Measurements from ENCODE around the gene SORBS1. TPM values are rescaled to one million over a fixed set of nuclear protein-coding genes. Genes with fewer than 3 reads are reported as not detected.
A peak's percentile ranks its signal among the peaks of the same experiment; 100 is the strongest.

SORBS1 gene
- total RNA-seq, 1 donor from 2014 or later, result 426 TPM

GRCh38 chr10:95392681-95393164 is 168.4 kb downstream of the SORBS1 start:
- DNase-seq (ENCODE audit: low spot score), result no peak

GRCh38 chr10:95392217-95392584 is 169.0 kb downstream of the SORBS1 start:
- no peak for DNase-seq (ENCODE audit: low spot score)

- peak; percentile 70 for DNase-seq (ENCODE audit: low spot score)
Observed at GRCh38 chr10:95391581-95392216, 169.5 kb downstream of the SORBS1 start.

GRCh38 chr10:95391164-95391563 is 170.0 kb downstream of the SORBS1 start:
- no peak for DNase-seq (ENCODE audit: low spot score)

- no peak for DNase-seq (ENCODE audit: low spot score)
Observed at GRCh38 chr10:95389982-95390381, 171.2 kb downstream of the SORBS1 start.

DNA sequence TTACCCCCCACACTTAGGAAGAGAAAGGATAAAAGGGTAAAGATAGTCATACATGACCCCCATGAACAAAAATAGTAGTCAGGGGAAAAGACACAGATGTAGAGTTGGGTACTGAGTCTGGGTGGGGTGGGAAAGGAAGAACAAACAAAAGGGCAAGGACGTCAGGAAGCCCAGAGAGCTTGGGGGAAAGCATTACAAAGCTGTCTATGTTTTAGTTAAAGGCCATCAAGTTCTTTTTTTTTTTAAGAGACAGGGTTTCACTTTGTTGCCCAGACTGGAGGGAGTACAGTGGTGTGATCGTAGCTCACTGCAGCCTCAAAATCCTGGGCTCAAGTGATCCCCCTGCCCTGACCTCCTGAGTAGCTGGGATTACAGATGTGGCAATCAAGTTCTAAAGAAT is 172.0 kb downstream of the SORBS1 start:
- DNase-seq (ENCODE audit: low spot score), result no peak

DNA sequence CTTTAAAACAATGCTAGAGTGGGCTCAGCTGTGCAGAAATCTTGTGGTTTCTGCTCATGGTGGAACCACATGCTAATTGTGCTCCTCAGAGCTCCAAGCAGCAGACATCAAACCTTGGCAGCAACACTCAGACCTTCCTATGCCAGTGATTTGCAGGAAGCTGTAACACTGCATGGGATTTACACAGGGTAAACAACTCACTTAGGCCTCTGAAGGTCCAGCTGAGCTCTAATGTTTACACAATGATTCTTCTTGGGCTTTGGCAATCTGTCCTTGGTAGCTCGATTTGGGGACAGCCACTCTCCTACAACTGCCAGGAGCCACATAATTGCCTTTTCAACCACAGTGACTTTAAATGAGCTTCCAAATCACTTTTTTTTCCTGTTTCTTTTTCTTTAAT is 172.6 kb downstream of the SORBS1 start:
- DNase-seq (ENCODE audit: low spot score), result no peak

DNA sequence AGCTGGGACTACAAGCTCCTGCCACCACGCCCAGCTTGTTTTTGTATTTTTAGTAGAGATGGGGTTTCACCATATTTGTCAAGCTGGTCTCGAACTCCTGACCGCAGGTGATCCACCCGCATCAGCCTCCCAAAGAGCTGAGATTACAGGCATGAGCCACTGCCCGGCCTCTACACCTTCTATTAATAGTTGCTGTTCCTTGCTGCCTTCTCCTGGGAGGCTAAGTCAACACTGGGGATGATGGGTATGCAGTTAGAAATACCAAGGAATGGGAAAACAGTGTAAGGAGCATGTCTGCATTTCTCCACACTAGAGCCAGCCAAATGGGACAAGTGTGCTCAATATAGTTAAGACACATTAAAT is 173.1 kb downstream of the SORBS1 start:
- no peak for DNase-seq (ENCODE audit: low spot score)

GRCh38 chr10:95384011-95384704 is 177.0 kb downstream of the SORBS1 start:
- no peak for DNase-seq (ENCODE audit: low spot score)

- no peak for DNase-seq (ENCODE audit: low spot score)
Observed at GRCh38 chr10:95382596-95382995, 178.6 kb downstream of the SORBS1 start.

DNA sequence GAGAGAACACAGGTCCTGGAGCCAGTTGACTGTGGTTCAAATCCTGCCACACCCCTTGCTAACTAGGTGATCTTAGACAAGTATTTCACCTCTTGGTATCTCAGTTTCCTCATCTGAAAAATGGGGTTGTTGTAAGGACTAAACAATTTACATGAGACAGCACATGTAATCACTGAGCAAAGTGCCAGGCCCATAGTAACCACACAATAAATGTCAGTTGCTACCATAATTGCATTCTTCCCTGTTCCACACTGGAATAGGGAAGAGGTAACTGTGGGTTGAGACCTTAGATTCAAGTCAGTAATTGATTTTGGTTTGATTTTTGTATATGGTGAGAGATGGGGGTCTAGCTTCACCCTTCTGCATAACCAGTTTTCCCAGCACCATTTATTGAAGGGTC is 179.0 kb downstream of the SORBS1 start:
- DNase-seq (ENCODE audit: low spot score), result no peak

DNA sequence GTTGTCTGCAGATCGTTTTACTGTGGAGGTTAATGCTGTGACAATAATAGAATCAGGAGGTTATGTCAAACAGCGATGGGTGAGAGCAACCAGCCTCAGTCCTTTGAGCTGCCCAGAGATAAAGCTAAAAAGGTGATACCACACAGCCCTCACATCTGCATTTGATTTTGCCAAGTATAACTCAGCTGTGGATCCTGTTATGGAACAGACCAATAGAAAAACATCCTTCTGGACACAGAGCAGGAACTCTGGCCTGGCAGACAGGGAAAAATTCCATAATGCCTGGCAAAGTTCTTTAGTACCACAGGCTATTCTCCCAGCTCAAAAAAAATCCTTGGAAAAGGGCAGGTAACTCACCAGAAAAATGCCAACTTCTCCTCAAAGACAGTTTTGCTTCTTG is 183.2 kb downstream of the SORBS1 start:
- DNase-seq (ENCODE audit: low spot score), result no peak

GRCh38 chr10:95375418-95375817 is 185.8 kb downstream of the SORBS1 start:
- no peak for DNase-seq (ENCODE audit: low spot score)

DNA sequence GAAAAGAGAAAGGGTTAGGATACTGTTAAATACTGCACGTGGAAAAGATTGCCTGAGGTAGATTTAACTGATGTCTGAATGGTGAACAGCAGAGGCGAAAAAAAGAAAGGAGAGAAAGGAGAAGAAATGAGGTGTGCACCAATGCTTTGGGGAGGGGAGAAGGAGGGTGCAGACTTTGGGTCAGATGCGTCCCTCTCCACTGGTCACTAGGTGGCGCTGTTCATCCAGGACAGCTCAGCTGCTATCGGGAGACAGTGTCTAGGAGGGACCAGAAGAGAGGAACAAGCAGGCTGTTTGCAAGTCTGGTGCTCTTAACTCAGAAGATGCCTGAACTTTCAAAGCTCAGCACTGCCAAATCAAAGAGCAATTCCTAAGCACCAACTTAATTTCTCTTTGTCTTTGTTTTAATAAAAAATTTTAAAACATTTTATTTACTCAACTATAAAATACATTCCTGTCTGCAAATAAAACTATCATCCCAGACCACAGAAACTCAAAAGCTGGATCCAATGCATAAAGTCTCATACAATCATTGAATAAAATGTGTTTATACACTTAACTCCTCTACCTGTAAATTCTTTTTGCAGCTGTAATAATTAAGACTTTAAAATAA is 186.5 kb downstream of the SORBS1 start:
- DNase-seq (ENCODE audit: low spot score), result peak; percentile 76

DNA sequence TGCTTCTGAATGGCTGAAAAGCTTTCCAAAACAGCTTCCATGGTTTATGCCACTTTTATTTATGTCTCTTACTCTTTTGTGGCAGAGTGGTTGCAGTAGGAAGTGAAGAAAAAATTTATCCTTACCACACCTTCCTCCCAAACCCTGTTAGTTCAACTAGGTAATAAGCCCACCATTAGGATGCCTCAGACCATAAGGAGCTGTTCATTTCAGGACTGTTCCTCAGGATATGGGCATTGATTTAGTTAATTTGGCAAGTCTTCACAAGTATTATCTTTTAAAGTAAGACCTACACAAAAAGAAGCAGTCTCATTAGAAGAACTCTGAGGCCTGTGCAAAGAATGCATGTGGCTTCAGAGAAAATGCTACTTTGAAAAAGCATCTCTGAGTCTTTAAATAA is 187.5 kb downstream of the SORBS1 start:
- DNase-seq (ENCODE audit: low spot score), result no peak

GRCh38 chr10:95364342-95364741 is 196.8 kb downstream of the SORBS1 start:
- DNase-seq (ENCODE audit: low spot score), result no peak

DNA sequence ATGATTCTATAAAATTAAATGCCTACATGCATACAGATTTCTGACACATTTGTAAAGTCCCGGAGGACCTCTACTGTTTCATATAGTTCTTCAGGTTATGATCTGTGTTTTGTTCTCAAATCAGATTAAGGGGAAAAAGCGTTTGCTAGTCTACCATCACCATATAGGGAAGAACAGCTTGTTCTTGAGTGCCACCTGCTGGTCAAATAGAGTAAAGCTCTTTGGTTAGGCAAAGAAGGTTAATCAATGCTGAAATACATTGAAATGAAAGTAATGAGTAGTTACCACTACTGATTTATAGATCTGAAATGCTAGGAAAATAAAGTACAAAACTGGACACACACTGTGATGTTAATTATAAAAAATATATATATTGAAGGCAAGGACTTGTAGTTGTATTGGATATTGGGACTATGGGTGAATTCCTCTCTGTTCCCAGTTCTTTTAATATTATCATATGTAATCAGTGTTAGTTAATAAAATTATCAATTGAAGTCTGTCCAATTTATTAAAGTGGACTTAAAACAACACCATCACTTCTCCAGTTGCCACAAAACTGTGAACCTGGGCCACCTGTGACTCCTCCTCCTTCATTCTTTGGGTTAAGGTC is 197.8 kb downstream of the SORBS1 start:
- peak; percentile 79 for DNase-seq (ENCODE audit: low spot score)

- peak; percentile 28 for DNase-seq (ENCODE audit: low spot score)
Observed at GRCh38 chr10:95360122-95360714, 201.0 kb downstream of the SORBS1 start.

DNA sequence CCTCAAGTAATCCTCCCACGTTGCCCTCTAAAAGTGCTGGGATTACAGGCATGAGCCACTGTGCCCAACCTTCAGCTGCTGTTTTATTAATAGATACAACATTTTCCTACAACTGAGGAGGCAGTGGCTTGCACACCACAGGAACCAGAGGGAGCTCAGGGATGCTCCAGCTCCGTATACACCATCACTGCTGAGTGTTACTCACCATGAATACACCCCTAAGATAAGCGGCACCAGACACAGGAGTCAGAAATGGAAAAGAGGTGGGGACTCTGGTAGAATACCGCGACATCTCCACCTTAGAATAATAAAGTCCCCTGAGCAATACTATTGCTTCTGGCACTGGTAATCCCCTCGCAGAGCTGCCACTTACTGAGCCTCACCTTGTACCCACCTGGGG is 201.7 kb downstream of the SORBS1 start:
- DNase-seq (ENCODE audit: low spot score), result no peak

DNA sequence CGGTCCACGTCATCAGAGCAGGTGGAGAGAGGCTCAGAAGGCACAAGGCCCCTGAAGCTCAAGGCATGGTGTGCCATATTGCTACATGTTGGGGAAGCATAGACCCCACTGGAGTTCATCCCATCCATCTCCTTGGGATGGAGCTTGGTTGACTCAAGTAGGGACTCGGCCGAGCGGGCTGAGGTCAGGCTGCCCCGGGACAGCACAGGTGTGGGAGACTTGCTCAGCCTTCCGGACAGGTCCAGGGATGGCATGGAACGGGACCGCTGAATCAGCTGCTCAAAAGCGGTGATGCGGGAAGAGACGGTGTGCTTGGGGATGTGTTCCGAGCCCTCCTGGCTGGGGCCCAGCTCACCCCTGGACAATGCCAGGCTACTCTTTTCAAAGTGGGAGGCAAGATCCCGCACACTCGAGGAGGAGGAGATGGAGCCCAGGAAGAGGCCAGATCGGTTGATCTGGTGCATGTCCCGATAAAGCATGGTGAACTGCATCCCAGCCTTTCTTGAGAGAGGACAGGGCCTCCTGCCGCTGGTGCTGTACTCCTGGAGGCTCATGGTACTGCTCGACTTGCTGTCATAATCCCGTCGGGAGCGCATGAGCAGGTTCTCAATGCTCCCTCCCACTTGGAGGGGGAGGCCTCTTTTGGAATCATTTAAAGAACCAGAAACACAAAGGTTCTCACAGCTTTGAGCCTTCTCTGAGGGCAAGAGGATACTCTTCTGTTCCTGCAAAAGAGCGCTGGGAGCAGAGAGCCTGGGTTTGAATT is 204.8 kb downstream of the SORBS1 start:
- DNase-seq (ENCODE audit: low spot score), result no peak

DNA sequence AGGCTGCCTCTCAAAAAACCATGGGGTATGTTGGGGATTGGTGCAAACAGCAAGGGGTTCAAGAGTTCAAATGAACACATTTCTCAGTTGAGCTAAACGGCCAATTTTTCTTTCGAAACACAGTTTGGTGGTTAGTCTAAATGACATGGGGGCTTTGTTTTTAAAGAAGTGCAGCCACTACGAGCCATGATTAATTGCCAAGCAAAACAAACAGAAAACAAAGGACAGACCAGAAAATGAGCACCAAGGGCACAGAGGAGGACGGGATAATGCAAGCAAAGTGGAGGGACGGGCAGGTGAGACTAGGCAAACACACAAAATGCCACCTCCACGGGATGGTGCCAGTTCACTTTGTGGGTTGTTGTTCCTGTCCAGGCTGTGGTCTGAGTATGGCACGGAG is 205.9 kb downstream of the SORBS1 start:
- DNase-seq (ENCODE audit: low spot score), result no peak

- no peak for DNase-seq (ENCODE audit: low spot score)
Observed at GRCh38 chr10:95354110-95354509, 207.1 kb downstream of the SORBS1 start.
